HG02571 (cell line): Measurements from ENCODE around the gene C2orf81.
A peak's percentile ranks its signal among the peaks of the same experiment; 100 is the strongest.
"Not testable (repeated sequence)": the region's sequence is repeated elsewhere in the genome, so short reads cannot be mapped to it uniquely, and the experiment has no call there.

Experiments used
- ATAC-seq: cut with Tn5 transposase; IDR thresholded peaks from one replicate; pipeline ENCODE4 v1.9.1; 2021; ENCODE audit warnings: mild to moderate bottlenecking, moderate library complexity; ENCODE audit not compliant: unreplicated experiment

Gene C2orf81

DNA sequence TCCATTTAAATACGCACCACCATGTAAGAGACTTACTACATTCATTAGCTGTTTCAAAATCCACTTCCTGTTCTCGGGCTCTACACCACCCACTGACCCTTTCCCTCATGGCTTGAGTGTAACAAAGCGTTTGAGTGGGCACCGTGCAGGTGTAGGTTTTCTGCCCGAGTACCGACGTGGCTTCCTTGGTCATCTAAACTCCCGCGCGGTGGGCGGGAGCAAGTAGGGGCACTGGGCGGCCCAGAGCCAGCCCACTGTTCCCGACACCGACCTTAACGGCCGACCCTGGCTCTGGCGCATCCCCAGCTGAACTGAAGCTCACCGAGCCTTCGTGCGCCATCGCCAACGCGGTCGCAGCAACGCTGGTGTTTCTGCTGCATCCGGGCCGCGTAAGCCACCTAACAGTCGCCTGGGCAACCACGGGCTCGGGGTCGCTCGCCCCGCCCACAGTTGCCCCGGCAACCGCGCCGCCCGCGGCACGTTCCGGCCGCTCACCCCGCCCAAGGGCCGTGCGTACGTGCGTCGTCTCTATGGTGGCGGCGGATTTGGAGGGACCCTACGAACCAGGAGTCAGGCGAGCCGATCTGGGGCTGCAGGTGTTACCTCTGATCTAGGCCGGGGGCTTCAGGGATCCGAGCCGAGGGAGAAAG, at the start of gene C2orf81, which contains the start of gene WDR54:
TSS of gene C2orf81 (minus strand) at position 399 of the 650 bp plus-strand sequence. CDS start at position 340, 59 bp downstream.
TSS of gene WDR54 (plus strand) at position 510 of the 650 bp plus-strand sequence. CDS start 424 bp downstream, outside the sequence.
- peak; percentile 91 for ATAC-seq

GRCh38 chr2:74470742-74471141, 49.3 kb upstream of the C2orf81 start:
- not testable (repeated sequence) for ATAC-seq

- no peak for ATAC-seq
Observed at GRCh38 chr2:74464406-74464805, 43.0 kb upstream of the C2orf81 start.

GRCh38 chr2:74462786-74463105, 41.3 kb upstream of the C2orf81 start:
- no peak for ATAC-seq

DNA sequence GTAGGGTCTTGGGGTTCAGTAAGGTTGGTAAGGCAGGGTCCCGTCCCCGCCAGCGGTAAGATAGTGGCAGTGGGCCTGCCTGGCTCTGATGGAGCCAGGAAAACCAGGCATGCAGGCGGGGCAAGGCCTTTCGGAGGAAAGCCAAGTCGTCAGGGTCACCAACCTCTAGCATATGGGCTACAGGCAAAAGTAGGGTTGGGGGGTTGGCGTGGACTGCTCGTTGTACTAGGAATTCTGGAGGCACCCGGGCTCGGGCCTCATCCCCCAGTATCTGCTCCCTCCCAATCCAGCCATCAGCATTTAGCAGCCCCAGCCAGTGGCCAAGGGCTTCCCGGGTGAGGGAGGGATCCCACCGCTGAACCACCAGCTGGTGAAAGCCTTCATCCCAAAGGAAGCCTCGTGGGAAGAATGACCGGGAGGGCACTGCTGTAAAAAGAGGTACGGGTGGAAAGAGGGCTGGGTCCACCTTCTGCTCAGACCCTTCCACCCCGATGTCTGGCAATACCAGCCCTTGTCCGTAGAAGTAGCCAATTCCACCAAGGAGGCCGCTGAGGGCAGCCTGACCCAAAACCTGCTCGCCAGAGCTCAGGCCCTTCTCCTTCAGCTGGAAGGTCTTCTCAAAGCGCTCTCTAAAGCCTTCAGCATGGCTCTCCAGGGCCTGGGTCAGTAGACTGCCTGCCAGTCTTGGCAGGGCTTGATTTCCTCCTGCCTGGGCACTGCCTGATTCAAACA, 40.8 kb upstream of the C2orf81 start:
- no peak for ATAC-seq

- ATAC-seq, result no peak
Observed at GRCh38 chr2:74461187-74462053, 40.0 kb upstream of the C2orf81 start.

GRCh38 chr2:74460187-74460586, 38.8 kb upstream of the C2orf81 start:
- not testable (repeated sequence) for ATAC-seq

GRCh38 chr2:74459503-74460118, 38.2 kb upstream of the C2orf81 start:
- ATAC-seq, result not testable (repeated sequence)

GRCh38 chr2:74458938-74459363, 37.5 kb upstream of the C2orf81 start:
- no peak for ATAC-seq

GRCh38 chr2:74458132-74458937, 36.9 kb upstream of the C2orf81 start, which contains the start of gene WBP1:
Gene WBP1, plus strand, starts transcription at chr2:74458438. Its CDS starts 165 bp downstream, at chr2:74458603.
- ATAC-seq, result peak; percentile 77

DNA sequence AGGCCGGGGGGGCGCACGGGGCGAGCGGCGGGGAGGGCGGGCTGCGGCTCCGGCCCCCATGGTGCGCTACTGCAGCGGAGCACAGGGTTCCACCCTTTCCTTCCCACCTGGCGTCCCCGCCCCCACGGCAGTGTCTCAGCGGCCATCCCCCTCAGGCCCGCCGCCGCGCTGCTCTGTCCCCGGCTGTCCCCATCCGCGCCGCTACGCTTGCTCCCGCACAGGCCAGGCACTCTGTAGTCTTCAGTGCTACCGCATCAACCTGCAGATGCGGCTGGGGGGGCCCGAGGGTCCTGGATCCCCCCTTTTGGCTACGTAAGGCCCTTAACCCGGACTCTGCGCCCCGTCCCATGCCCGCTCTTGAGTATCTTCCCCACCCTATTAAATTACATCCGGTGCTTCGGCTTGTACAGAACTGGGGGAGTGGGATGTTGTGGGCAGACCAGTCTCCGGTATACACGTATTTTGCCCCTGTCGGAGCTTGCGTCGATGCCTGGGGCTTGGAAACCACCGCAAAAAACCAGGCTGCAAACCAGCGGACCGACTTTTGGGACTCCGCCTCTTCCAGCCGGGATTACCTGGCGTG, 36.2 kb upstream of the C2orf81 start:
- peak; percentile 30 for ATAC-seq

DNA sequence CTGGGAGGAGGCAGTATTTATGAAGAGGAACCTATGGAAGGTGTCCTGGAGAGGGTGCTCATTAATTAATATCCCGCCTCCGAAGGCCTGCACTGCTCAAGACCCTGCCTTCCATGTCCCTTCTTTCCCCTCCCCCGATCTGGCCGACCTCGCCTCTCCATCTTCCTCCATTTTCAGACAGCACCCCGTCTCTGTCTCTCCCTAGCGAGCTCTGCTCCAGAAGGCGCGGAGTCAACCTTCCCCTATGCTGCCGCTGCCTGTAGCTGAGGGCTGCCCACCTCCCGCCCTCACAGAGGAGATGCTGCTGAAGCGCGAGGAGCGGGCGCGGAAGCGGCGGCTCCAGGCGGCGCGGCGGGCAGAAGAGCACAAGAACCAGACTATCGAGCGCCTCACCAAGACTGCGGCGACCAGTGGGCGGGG, 35.7 kb upstream of the C2orf81 start:
- ATAC-seq, result no peak

- peak; percentile 32 for ATAC-seq
Observed at GRCh38 chr2:74454654-74455511, 33.5 kb upstream of the C2orf81 start, which contains the start of gene INO80B. Gene INO80B, plus strand, starts transcription at chr2:74455087. Its CDS starts 30 bp downstream, at chr2:74455117.

DNA sequence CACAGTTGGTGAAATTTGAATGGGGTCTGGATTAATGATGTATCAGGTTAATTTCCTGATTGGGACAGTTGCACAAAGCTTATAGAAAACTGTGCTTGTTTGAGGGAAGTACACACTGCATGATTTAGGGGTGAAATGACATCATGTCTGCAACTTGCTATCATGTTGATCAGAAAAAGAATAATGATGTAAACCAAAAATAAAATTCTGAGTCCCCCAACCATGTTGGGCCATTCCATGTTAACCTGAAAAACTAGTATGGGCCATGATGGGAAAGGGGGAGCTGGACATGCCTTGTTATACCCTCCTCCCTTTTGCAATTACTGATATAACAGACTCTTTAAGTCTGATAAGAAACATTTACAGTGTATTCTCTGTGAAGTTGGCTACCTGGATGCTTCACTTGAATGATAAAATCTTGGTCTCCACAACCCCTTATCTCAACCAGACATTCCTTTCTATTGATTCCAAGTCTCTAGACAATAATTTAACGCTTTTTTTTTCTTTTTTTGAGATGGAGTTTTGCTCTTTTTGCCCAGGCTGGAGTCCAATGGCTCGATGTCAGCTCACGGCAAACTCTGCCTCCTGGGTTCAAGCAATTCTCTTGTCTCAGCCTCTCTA, 29.3 kb upstream of the C2orf81 start:
- no peak for ATAC-seq

GRCh38 chr2:74448771-74449170, 27.4 kb upstream of the C2orf81 start:
- ATAC-seq, result no peak

DNA sequence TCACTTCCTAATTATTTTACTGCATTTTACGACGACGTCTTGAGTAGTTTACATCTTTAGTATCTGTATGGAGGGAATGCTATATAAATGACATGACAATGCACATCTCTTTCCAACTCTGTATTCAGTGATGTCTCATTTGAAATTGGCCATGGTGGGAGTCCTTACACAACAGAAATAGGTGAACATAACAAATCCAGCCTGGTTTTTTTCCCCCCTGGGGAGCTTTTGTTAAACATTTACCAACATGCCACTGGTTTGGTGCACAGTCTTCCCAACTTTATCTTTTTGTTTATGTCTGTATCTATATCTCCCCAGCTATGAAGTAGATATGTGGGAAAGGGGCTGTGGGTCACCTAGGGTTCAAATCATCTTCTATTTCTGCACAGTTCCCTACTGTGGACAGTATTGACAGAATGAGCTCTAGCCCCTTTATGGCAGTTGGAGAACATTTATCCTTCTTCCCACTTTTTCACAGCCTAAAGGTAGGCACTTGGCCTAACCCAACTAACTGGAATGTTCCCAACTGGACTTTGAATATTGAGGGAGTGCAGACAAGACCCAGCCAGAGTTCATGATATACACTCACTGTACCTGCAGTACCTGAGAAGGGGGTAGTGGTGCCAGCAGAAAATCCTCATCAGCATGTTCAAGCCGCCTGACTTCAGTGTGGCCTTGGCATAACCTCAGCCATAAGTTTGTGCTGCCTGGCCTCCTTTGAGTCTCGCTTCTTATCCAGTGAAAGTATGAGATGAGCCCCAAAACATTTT, 26.0 kb upstream of the C2orf81 start:
- no peak for ATAC-seq
